Head of caudate nucleus (tissue), 42 donors: ENCODE measurements around the gene PBX1.
A peak's percentile ranks its signal among the peaks of the same experiment; 100 is the strongest.

ENCODE experiments used
- DNase-seq, 42 donors: peaks; one replicate each; pipeline versions ENCODE4 v3.0.0 to v3.0.0-alpha.2; 2020 to 2021; ENCODE audit warnings: mixed read lengths in 7 of 42
- intact Hi-C: fragments of 100-400 bp; cut with DNase I; formaldehyde crosslinking; loops from one replicate; pipeline ENCODE4 v1.15.0; 2022

The PBX1 gene

GRCh38 chr1:164562511-164562910 lies 3.5 kb downstream of the PBX1 start:
- no peak for DNase-seq
- intact Hi-C loops = no loop called here

- intact Hi-C loops = no loop called here
- DNase-seq = no peak
Measured at GRCh38 chr1:164562947-164563520, 4.0 kb downstream of the PBX1 start.

GRCh38 chr1:164563721-164564360 lies 4.9 kb downstream of the PBX1 start:
- DNase-seq = no peak
- intact Hi-C loops = no loop called here

DNA sequence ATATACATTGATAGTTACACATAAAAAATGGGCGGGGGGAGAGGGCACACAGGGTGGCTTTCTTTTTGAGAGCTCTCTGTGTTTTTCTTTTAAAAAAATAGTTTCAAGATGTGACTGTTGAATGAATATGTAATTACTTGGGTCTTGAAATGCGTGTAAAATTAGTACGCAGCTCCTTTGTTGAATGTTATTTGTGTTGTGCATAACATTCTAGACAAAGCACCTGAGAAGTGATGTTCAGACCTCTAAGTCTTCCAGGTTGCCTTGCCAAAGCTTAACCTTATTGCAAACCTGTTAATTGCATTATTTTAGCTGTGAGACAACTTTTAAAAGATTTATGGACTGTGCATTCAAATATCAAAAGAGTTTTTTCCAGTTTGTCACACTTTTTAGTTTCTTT lies 5.4 kb downstream of the PBX1 start:
- intact Hi-C loops = no loop called here
- no peak for DNase-seq

GRCh38 chr1:164565357-164565756 lies 6.4 kb downstream of the PBX1 start:
- DNase-seq = no peak
- intact Hi-C loops = no loop called here

GRCh38 chr1:164567774-164568173 lies 8.8 kb downstream of the PBX1 start:
- DNase-seq = no peak
- intact Hi-C loops = no loop called here

DNA sequence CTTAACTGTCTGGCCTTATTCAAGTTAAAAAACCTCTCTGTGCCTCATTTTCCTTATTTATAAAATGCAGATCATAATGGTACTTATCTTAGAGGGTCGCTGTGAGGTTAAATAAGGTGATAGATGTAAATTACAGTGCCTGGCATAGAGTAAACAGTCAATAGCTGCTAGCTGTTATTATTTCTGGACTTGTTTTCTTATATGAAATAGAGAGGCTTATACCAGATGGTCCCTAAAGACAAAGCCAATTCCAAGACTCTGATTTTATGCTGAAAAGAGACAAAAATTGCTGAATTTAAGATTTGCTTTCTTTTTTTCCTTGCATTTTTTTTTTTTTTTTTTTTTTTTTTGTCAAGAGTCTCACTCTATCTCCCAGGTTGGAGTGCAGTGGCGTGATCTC lies 10.3 kb downstream of the PBX1 start:
- intact Hi-C loops = no loop called here

GRCh38 chr1:164569866-164570265 lies 10.9 kb downstream of the PBX1 start:
- intact Hi-C loops = no loop called here
- DNase-seq = no peak

More for the DNA sequence above, 10.3 kb downstream of the PBX1 start:
- DNase-seq = no peak

DNA sequence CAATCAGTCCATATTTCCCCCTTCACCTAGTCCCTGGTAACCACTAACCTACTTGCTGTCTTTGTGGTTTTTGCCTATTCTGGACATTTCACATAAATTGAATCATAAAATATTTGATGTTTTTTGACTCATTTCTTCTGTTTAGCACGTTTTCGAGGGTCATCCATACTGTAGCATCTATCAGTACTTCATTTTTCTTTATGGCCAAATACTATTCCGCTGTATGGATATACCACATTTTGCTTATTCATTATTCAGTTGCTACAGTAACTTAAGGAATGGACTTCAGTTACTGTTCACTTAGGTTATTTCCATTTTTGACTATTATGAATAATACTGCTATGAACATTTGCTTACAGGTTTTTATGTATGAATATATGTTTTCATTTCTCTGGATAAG lies 12.3 kb downstream of the PBX1 start:
- DNase-seq = no peak
- intact Hi-C loops = no loop called here

- intact Hi-C loops = no loop called here
Measured at GRCh38 chr1:164575356-164575886, 16.4 kb downstream of the PBX1 start.

GRCh38 chr1:164576291-164577271 lies 17.6 kb downstream of the PBX1 start:
- intact Hi-C loops = no loop called here
- DNase-seq = peak; percentile 27 to 85 (median 61)

More at GRCh38 chr1:164575356-164575886, 16.4 kb downstream of the PBX1 start:
- no peak for DNase-seq

DNA sequence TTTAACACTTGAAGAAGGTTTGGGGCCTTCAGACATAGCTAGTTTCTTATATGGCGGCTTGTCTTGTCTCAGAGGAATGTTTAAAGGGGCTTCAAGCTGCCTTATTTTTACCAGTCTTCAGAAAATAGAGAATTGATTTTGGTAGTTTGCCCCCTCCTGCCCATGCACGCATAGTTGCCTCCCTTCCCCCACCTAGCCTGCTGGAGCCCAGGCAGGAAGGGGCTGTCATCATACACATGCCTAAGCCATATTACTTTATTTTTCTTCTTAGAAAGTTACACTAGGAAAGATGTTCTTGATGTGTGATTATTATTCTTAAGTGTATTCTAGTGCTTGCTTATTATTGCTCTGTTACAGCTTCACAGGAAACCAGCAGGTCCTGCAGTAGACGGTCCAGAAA lies 18.3 kb downstream of the PBX1 start:
- intact Hi-C loops = no loop called here
- no peak for DNase-seq

DNA sequence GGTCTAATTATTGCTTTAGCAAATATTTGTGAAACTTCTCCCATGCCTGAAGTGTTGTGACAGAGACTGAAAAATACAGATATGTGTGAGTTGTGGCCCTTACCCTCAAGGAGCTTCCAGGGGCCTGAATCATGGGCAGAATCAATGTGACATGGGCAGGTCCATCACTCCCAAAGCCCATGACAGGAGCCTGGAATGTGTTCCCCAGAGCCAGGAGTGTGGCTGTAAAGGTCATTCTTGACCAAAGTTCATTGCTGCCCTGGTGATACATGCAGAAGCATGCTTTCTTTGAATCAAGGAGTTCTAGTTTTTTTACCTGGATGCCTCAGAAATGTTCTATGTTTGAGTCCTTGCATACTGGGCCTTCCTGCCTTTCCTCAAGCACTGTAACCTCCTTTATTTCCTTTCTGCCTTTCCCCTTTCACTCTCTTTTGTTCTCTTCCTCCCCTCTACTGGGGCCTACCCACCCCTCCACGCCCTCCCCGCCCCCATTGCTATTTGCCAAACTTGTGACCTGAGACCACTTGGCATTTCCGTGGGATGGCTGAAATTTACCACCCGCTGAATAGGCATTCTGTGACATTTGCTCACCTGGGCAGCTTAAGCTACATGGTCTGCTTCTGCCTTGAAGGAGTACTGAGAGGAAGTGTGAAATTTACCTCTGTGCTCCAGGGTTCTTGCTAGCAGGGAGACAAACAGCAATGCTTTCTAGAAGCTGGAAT lies 19.7 kb downstream of the PBX1 start:
- DNase-seq = no peak
- intact Hi-C loops = no loop called here

GRCh38 chr1:164579381-164579780 lies 20.4 kb downstream of the PBX1 start:
- no peak for DNase-seq
- intact Hi-C loops = no loop called here

DNA sequence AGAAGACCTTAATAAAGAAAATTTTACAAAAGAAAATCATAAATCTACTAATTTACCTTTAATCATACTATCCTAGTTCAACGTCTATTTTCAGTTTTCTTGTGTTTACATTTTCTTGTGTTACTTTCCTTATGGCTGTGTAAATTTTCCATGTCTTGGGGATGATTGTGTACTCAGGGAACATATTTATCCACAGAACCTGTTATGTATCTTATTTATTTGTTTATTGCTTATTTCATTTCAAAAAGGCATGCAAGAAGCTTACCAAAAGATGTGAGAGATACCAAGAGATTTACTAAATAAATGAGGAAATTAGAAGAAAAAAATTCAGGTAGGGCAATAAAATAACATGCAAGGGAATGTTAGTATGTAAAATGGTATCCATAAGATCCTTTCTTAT lies 22.8 kb downstream of the PBX1 start:
- intact Hi-C loops = no loop called here
- no peak for DNase-seq

- no peak for DNase-seq
- intact Hi-C loops = no loop called here
Measured at GRCh38 chr1:164583196-164583595, 24.2 kb downstream of the PBX1 start.

GRCh38 chr1:164583835-164584539 lies 25.0 kb downstream of the PBX1 start:
- intact Hi-C loops = no loop called here
- DNase-seq = no peak

DNA sequence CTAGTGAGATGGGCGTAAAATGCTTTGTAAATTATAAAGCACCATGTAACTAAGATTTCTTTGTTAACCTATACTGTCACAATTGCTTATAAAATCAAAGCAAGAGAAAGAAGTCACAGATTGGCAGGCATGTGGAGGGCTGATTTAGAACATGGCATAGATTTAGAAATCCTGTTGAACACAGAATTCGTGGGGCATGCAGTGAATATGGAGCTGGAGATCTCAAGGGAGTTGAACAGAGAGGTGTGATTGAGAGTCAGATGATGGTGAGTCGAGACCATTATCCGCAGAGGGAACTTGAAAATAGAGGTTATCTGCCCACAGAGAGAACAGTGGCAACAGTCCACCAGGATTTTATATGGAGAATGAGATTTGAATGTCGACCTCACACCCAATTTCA lies 27.6 kb downstream of the PBX1 start:
- intact Hi-C loops = no loop called here
- DNase-seq = no peak
